Suprapubic skin (tissue), 4 donors: ENCODE results near the gene NRCAM. TPM values are rescaled to one million over a fixed set of nuclear protein-coding genes. Genes with fewer than 3 reads are reported as not detected.
A peak's percentile ranks its signal among the peaks of the same experiment; 100 is the strongest.

ENCODE experiments used
- DNase-seq, 2 donors: peaks; one replicate each; pipeline ENCODE4 v3.0.0-alpha.2; 2019; ENCODE audit warnings: low spot score in 2 of 2
- H3K27ac ChIP-seq: fragments of 200-600 bp; sonication (generic); one replicate; pipeline ENCODE4 v1.5.1; 2019
- H3K27me3 ChIP-seq: fragments of 200-600 bp; sonication (generic); one replicate; pipeline ENCODE4 v1.5.1; 2019
- H3K36me3 ChIP-seq: fragments of 200-600 bp; sonication (generic); one replicate; pipeline ENCODE4 v1.5.1; 2019
- H3K4me1 ChIP-seq: fragments of 200-600 bp; sonication (generic); one replicate; pipeline ENCODE4 v1.5.1; 2019
- H3K4me3 ChIP-seq: fragments of 200-600 bp; sonication (generic); one replicate; pipeline ENCODE4 v1.5.1; 2019; ENCODE audit warnings: mild to moderate bottlenecking
- H3K9me3 ChIP-seq: fragments of 200-600 bp; sonication (generic); one replicate; pipeline ENCODE4 v1.5.1; 2019
- EP300 ChIP-seq: sonication (generic); formaldehyde crosslinking; IDR thresholded peaks from one replicate; pipeline ENCODE4 v1.6.1; 2017; ENCODE audit warnings: antibody characterized with exemption
- POLR2A ChIP-seq, 2 donors: fragments of 450-650 bp; IDR thresholded peaks; one replicate each; pipeline ENCODE4 v1.6.1; 2017; ENCODE audit warnings: antibody characterized with exemption in 2 of 2, mild to moderate bottlenecking in 2 of 2, moderate library complexity in 2 of 2
- POLR2AphosphoS5 ChIP-seq, 3 donors: sonication (generic); formaldehyde crosslinking; IDR thresholded peaks; one replicate each; pipeline ENCODE4 v1.6.1; 2017; ENCODE audit warnings: antibody characterized with exemption in 3 of 3
- WGBS: methylation state at CpG from one replicate; pipeline ENCODE4 v1.1.5; 2018; 5-methylcytosine and 5-hydroxymethylcytosine counted together
- total RNA-seq, 4 donors: library from RNA; depleted of rRNA; stranded (reverse); fragments of >200 nt; gene quantifications; one replicate each; pipeline ENCODE4 v1.1.0, GENCODE V29; 2016
- TF ChIP-seq, protein P1 (sequence below), 2 donors: fragments of 200-600 bp in 1 of 2; fragments of 450-650 bp in 1 of 2; sonication (generic) in 1 of 2; IDR thresholded peaks; one replicate each; pipeline ENCODE4 v1.5.1; 2016 to 2019; ENCODE audit warnings: antibody characterized with exemption in 2 of 2, mild to moderate bottlenecking in 1 of 2, moderate library complexity in 1 of 2

Gene NRCAM
- total RNA-seq, 4 donors from 2014 or later, result 2.3 to 7.2 (median 2.8) TPM

GRCh38 chr7:108314049-108314448 is 142.2 kb downstream of the NRCAM start:
- Histone ChIP-seq H3K4me1 (peaks cover 5% of the 10 kb centered on the region), H3K36me3 (no peaks in the 10 kb centered on the region), H3K27me3 (no peaks in the 10 kb centered on the region), H3K27ac (no peak overlapping the region), H3K4me3 (no peak overlapping the region), H3K9me3 (no peaks in the 10 kb centered on the region)
- 90% methylated on average over 2 of the region's 2 CpGs for WGBS
- DNase-seq, result no peak
- TF ChIP-seq, protein P1, sequence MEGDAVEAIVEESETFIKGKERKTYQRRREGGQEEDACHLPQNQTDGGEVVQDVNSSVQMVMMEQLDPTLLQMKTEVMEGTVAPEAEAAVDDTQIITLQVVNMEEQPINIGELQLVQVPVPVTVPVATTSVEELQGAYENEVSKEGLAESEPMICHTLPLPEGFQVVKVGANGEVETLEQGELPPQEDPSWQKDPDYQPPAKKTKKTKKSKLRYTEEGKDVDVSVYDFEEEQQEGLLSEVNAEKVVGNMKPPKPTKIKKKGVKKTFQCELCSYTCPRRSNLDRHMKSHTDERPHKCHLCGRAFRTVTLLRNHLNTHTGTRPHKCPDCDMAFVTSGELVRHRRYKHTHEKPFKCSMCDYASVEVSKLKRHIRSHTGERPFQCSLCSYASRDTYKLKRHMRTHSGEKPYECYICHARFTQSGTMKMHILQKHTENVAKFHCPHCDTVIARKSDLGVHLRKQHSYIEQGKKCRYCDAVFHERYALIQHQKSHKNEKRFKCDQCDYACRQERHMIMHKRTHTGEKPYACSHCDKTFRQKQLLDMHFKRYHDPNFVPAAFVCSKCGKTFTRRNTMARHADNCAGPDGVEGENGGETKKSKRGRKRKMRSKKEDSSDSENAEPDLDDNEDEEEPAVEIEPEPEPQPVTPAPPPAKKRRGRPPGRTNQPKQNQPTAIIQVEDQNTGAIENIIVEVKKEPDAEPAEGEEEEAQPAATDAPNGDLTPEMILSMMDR (IDR thresholded peaks at IDR 0.05), result no peak
- no peak for TF ChIP-seq EP300
- no peak for TF ChIP-seq POLR2AphosphoS5 (IDR thresholded peaks at IDR 0.05)
- no peak for TF ChIP-seq POLR2A (IDR thresholded peaks at IDR 0.05)

- DNase-seq, result no peak
- Histone ChIP-seq H3K27ac (no peak overlapping the region), H3K4me1 (peaks cover 10% of the 10 kb centered on the region), H3K9me3 (no peaks in the 10 kb centered on the region), H3K4me3 (no peak overlapping the region), H3K36me3 (no peaks in the 10 kb centered on the region), H3K27me3 (no peaks in the 10 kb centered on the region)
- WGBS, result 36% methylated on average over 3 of the region's 3 CpGs
- TF ChIP-seq, protein P1 (IDR thresholded peaks at IDR 0.05), result no peak
- TF ChIP-seq POLR2A (IDR thresholded peaks at IDR 0.05), result no peak
- no peak for TF ChIP-seq POLR2AphosphoS5 (IDR thresholded peaks at IDR 0.05)
- TF ChIP-seq EP300, result no peak
These were observed 143.2 kb downstream of the NRCAM start for GRCh38 chr7:108313086-108313485.

- 89% methylated on average over 3 of the region's 3 CpGs for WGBS
- peak overlapping the region; percentile 58 for H3K27ac ChIP-seq
- H3K4me1 ChIP-seq, result peaks cover 14% of the 10 kb centered on the region
- H3K4me3 ChIP-seq, result no peak overlapping the region
- DNase-seq, result no peak
- no peaks in the 10 kb centered on the region for H3K9me3 ChIP-seq
- no peaks in the 10 kb centered on the region for H3K36me3 ChIP-seq
- TF ChIP-seq POLR2A (IDR thresholded peaks at IDR 0.05), result no peak
- TF ChIP-seq, protein P1 (IDR thresholded peaks at IDR 0.05), result no peak
- TF ChIP-seq POLR2AphosphoS5 (IDR thresholded peaks at IDR 0.05), result no peak
- TF ChIP-seq EP300, result no peak
- H3K27me3 ChIP-seq, result no peaks in the 10 kb centered on the region
These were observed 144.6 kb downstream of the NRCAM start for GRCh38 chr7:108311446-108312168.

DNA sequence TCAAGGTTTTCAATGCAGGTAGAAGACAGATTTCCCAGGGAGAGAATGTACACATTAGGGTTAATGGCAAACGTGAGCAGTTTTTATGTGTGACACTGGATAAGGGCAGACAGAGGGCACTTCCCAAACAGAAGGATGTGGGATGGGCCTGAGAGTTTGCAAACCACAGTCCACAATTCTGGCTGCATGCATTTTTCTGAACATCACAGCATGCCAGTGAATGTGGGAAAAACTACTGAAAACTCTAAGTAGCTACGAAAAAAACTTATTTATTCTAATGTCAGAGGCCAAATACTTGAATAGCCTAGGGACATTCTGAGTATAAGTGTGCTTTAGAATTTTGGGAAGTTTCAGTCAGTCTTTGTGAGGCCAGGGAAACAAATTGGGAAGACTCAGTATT is 145.9 kb downstream of the NRCAM start:
- H3K4me3 ChIP-seq, result no peak overlapping the region
- H3K4me1 ChIP-seq, result peaks cover 14% of the 10 kb centered on the region
- TF ChIP-seq POLR2A (IDR thresholded peaks at IDR 0.05) (no peak), POLR2AphosphoS5 (IDR thresholded peaks at IDR 0.05) (no peak), EP300 (no peak)
- TF ChIP-seq, protein P1 (IDR thresholded peaks at IDR 0.05), result no peak
- DNase-seq, result no peak
- peak overlapping the region; percentile 58 for H3K27ac ChIP-seq
- no peaks in the 10 kb centered on the region for H3K27me3 ChIP-seq
- no peaks in the 10 kb centered on the region for H3K9me3 ChIP-seq
- no peaks in the 10 kb centered on the region for H3K36me3 ChIP-seq
- WGBS, result 27% methylated on average over 2 of the region's 2 CpGs

DNA sequence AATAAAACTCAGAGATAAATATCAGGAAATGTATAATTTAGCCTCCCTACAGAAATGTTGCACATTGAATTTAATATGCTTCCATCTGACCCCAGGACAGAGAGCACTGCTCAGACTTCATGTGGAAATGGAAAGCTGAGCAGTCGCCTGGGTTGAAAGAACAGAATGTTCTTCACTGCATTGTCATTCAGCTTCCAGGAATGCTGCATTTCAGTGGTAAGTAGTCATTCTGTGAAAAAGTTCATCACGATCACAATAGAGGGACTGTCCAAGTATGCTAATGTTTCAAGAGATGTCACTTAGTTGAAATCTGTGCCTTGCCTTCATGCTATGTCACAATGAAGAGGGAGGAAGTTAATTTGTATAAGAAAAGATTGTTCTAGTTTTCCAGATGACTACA is 147.3 kb downstream of the NRCAM start:
- no peak overlapping the region for H3K4me3 ChIP-seq
- H3K27ac ChIP-seq, result peak overlapping the region; percentile 79
- no peaks in the 10 kb centered on the region for H3K27me3 ChIP-seq
- H3K9me3 ChIP-seq, result no peaks in the 10 kb centered on the region
- no peak for DNase-seq
- TF ChIP-seq EP300 (no peak), POLR2AphosphoS5 (IDR thresholded peaks at IDR 0.05) (peak in 1 of 3 donors; percentile 65)
- peaks cover 14% of the 10 kb centered on the region for H3K4me1 ChIP-seq
- 51% methylated on average over 2 of the region's 2 CpGs for WGBS
- H3K36me3 ChIP-seq, result no peaks in the 10 kb centered on the region
